ENCODE data around the gene MNS1.

GRCh38 chr15:56456229-56456628 lies 8.7 kb downstream of the MNS1 start:
- TF ChIP-seq CTCF (IDR thresholded peaks at IDR 0.05) (no peak), POLR2A (IDR thresholded peaks at IDR 0.05) (no peak)

Measured in sigmoid colon (tissue), 3 donors.